Measurements from ENCODE around the gene SMURF1.

- TF ChIP-seq, protein P1, sequence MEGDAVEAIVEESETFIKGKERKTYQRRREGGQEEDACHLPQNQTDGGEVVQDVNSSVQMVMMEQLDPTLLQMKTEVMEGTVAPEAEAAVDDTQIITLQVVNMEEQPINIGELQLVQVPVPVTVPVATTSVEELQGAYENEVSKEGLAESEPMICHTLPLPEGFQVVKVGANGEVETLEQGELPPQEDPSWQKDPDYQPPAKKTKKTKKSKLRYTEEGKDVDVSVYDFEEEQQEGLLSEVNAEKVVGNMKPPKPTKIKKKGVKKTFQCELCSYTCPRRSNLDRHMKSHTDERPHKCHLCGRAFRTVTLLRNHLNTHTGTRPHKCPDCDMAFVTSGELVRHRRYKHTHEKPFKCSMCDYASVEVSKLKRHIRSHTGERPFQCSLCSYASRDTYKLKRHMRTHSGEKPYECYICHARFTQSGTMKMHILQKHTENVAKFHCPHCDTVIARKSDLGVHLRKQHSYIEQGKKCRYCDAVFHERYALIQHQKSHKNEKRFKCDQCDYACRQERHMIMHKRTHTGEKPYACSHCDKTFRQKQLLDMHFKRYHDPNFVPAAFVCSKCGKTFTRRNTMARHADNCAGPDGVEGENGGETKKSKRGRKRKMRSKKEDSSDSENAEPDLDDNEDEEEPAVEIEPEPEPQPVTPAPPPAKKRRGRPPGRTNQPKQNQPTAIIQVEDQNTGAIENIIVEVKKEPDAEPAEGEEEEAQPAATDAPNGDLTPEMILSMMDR (IDR thresholded peaks at IDR 0.05) = no peak
- TF ChIP-seq POLR2A (IDR thresholded peaks at IDR 0.05) = no peak
Observed at GRCh38 chr7:99004216-99004615, 139.7 kb downstream of the SMURF1 start.

All from esophagus squamous epithelium (tissue), 4 donors.